ENCODE data around the gene GSG1L.

- TF ChIP-seq ZNF3 (CRISPR knock-in tag; IDR thresholded peaks at IDR 0.05) (no peak), ZBTB26 (CRISPR knock-in tag; IDR thresholded peaks at IDR 0.05) (no peak)
Measured at GRCh38 chr16:27764427-27764826, 299.1 kb downstream of the GSG1L start.

Measured in K562 (cell line).